ENCODE results near the gene DQX1.

The DQX1 gene

DNA sequence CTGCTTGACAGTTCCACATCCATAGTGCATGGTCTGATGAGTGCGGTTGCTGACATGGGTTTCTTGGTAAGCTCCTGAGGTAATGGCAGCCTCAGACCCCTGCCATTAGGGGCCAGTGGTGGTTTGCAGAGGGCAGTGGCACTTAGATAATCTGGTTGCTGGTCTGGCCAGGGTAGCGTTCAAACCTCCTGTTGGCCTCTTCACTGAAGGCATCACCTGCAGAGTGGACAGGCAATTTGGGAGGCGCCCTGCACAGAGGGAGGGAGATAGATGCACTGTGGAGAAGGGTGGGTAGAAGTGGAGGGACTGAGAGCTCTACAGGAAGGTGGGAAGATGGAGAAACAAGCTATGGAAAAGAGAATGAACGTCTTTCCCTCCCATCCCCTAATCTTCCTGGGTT, 7.4 kb upstream of the DQX1 start:
- in situ Hi-C loops (cut with MboI; ENCODE audit: low sequenced_read_pairs), result no loop called here

DNA sequence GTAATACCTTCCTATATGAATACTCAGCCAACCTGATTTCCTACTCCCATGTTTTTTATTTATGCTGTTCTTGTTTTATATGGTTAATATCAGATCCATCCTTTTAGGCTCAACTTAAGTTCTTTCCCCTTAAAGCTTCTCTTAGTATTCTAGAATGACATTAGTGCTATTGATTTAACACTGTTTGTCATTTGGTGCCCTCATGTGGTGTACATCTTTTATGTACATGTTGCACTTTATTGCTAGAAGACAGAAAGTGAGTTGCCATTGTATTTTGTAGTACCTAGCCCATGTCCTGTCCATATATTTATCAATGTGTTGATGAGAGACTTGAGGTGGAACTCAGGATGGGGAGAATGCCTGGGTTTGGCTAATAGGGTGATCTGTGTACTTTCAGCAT, 6.2 kb upstream of the DQX1 start:
- in situ Hi-C loops (cut with MboI; ENCODE audit: low sequenced_read_pairs), result no loop called here

DNA sequence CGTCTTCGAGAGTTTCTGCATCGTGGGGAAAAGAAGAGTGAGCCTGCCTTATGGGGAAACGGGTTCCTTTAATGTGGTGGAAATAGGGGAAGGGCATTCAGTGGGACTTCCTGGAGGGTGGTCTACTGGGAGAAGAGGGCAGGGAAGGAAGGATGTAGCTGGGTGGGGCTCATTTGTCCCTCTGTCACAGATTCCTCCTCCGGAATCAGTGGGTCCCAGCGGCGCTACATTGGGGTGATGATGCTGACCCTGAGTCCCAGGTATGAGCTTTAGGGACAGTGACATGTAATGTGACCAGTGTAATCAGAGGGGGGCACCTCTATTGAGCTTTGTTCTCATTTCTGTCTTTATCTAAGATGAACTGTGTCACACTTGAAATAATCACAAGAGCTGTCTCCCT, 5.6 kb upstream of the DQX1 start:
- in situ Hi-C loops (cut with MboI; ENCODE audit: low sequenced_read_pairs), result no loop called here

DNA sequence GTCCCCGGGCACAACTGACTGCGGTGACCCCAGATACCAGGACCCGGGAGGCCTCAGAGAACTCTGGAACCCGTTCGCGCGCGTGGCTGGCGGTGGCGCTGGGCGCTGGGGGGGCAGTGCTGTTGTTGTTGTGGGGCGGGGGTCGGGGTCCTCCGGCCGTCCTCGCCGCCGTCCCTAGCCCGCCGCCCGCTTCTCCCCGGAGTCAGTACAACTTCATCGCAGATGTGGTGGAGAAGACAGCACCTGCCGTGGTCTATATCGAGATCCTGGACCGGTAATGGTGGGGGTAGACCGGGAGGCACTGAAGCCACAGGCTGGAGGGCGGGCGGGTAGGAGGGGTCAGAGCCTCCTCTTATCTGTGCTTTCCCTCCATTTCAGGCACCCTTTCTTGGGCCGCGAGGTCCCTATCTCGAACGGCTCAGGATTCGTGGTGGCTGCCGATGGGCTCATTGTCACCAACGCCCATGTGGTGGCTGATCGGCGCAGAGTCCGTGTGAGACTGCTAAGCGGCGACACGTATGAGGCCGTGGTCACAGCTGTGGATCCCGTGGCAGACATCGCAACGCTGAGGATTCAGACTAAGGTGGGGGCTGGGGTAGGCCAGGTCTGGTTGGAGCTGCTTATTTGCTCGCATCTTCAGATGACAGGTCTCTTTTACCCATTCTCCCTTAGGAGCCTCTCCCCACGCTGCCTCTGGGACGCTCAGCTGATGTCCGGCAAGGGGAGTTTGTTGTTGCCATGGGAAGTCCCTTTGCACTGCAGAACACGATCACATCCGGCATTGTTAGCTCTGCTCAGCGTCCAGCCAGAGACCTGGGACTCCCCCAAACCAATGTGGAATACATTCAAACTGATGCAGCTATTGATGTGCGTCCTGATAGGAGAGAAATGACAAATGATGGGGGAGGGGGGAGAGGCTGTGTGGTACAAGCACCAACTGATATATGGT, 4.5 kb upstream of the DQX1 start:
- in situ Hi-C loops (cut with MboI; ENCODE audit: low sequenced_read_pairs), result no loop called here

GRCh38 chr2:74529357-74530238, 3.6 kb upstream of the DQX1 start, which contains the start of the genes AUP1 and HTRA2:
AUP1 (minus strand) TSS chr2:74529706; CDS start chr2:74529629, 77 bp downstream.
HTRA2 (plus strand) TSS chr2:74529933; CDS start chr2:74530007, 74 bp downstream.
- in situ Hi-C loops (cut with MboI; ENCODE audit: low sequenced_read_pairs), result no loop called here

GRCh38 chr2:74528600-74529356, 2.7 kb upstream of the DQX1 start:
- in situ Hi-C loops (cut with MboI; ENCODE audit: low sequenced_read_pairs), result no loop called here

GRCh38 chr2:74527741-74528140, 1.7 kb upstream of the DQX1 start:
- in situ Hi-C loops (cut with MboI; ENCODE audit: low sequenced_read_pairs), result no loop called here

DNA sequence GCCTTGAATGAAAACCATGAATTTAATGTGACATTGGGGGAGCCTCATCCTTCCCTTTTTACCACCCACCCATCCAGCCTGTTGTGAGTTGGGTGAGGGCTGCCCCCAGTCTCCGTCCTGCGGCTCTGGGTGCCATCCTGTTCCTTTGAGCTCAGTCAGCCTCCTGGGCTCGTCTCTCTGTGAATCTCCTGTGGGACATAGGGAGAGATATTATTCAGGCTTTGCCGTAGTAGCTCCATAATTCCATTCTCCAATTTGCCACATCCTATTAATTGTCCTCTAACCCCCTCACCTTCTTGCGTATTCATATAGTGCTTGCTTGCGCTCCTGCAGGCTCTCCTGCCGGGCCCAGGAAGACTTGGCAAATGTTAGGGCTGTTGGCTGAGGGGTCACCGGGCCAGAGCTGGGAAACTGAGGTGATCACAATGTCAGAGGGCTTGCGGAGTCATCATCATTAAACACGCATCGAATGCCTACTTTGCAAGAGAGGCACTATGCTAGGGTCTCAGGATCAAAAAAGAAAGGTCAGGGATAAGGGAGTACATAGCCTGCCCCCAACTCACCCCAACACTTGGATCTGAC, 709 bp upstream of the DQX1 start:
- in situ Hi-C loops (cut with MboI; ENCODE audit: low sequenced_read_pairs), result no loop called here

DNA sequence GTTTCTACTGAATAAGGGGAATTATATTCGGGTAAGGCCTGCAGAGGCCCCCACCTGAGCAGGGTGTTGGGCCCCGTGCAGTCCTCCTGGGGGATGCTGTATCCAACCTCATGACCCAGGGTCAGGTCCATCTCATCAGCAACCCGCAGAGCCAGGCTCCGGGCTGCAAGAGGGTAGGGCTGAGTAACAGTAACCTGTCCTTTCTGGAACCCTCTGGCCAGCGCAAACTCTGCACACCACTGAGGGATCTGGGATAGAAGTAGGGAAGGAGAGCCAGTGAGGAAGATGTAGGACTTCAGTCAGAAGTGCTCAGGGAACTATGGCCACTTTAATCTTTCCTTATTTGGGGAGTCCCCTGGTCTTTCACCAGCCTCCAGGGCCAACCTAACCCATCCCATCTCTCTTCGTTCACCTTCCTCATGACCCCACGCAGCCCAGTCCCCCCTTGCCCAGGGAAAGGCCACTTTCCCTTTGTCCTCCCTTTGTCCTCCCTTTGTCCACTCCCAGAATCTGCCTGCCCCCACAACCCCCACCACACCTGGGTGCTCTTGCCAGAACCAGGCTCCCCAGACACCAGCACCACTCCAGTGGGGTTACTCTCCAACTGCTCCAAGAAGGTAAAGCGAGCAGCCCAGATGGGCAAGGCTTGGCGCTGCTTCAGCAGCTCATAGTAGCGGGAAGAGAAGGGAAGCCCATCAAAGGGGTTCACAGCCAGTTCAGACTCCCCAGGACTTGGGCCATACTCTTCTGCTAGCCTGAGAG, 895 bp downstream of the DQX1 start:
- in situ Hi-C loops (cut with MboI; ENCODE audit: low sequenced_read_pairs), result no loop called here

DNA sequence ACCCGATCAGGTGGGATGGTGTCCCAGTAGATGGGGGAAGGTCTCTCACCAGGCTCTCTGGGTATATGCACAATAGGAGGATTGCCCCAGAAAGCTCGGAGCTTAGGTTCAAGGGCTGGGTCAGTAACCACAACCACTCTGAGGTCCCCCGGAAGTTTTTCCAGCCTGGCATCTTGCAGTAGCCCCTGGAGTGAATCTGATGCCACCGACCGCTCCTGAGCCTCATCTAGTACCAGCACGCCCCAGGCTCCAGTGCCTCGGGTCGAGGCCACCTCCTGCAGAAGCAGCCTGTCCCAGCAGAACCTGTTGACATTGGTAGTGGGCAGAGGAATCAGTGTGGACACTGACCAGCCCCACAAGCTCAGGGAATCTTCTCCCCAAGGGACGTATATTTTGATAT, 2.0 kb downstream of the DQX1 start:
- in situ Hi-C loops (cut with MboI; ENCODE audit: low sequenced_read_pairs), result no loop called here

DNA sequence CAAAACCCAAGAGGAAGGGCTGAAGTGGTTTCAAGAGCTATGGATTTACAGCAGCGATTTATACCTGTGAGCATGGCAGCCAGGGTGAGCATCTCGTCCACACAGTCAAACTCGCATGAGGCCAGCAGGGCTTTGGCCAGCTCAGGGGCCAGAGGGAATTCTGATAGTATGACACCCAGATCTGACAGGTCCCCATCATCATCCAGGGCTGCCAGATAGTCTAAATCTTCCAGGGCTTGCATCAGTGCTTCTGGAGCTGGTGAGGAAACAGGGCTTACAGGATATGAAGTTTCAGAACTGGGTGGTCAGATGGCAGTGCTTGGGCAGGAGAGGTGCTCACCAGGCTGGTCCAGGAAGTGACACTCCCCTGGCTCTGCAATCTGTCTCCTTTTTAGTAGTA, 3.5 kb downstream of the DQX1 start:
- in situ Hi-C loops (cut with MboI; ENCODE audit: low sequenced_read_pairs), result no loop called here

GRCh38 chr2:74516650-74517049, 9.4 kb downstream of the DQX1 start:
- in situ Hi-C loops (cut with MboI; ENCODE audit: low sequenced_read_pairs), result no loop called here

- in situ Hi-C loops (cut with MboI; ENCODE audit: low sequenced_read_pairs), result no loop called here
Measured at GRCh38 chr2:74515981-74516633, 9.9 kb downstream of the DQX1 start.

GRCh38 chr2:74515271-74515980, 10.6 kb downstream of the DQX1 start:
- in situ Hi-C loops (cut with MboI; ENCODE audit: low sequenced_read_pairs), result no loop called here

DNA sequence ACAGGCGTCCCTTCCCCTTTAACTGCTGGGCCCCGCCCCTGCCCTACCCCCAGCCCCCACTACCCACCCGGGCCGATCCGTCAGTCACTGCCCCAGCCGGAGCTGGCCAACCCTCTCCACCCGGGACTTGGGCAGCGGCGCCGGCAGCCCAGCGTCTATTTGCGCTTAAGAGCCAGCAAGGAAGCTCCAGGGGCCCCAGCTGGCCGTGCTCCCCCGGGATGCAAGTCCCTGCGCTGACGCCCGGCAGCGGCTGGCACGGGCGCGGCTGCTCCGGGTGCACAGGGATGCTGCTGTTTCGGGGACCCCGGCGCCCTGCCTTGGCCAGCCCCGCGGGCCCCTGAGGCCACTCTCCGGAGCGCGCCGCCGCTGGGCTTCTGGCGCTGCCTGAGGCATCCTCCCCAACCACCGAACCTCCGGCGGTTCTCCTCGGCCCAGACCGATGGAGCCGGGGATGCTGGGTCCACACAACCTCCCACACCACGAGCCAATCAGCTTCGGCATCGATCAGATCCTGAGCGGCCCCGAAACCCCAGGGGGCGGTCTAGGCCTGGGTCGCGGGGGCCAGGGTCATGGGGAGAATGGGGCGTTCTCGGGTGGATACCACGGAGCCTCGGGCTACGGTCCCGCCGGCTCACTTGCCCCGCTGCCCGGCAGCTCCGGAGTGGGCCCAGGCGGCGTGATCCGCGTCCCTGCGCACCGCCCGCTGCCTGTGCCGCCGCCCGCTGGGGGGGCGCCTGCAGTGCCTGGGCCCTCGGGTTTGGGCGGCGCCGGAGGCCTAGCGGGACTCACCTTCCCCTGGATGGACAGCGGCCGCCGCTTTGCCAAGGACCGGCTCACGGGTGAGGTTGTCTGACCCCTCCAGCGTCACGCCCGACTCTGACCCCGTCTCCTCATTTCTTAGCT, 11.4 kb downstream of the DQX1 start, which contains the start of gene TLX2:
Gene TLX2, plus strand, starts transcription at position 83 of the 903 bp plus-strand sequence. Its CDS starts 357 bp downstream, at position 440.
- in situ Hi-C loops (cut with MboI; ENCODE audit: low sequenced_read_pairs), result no loop called here

GRCh38 chr2:74513605-74514367, 12.2 kb downstream of the DQX1 start:
- in situ Hi-C loops (cut with MboI; ENCODE audit: low sequenced_read_pairs), result no loop called here

Measured in HL-60/S4 treated with retinoic acid at 250 ng/mL for 4 days and 3 days (cell line).